Transverse colon (tissue), 4 donors: ENCODE measurements around the gene TMEM59L. TPM values are rescaled to one million over a fixed set of nuclear protein-coding genes. Genes with fewer than 3 reads are reported as not detected.

Source experiments
- DNase-seq: peaks from one replicate; pipeline ENCODE4 v3.0.0-alpha.2; 2019
- H3K27ac ChIP-seq, 4 donors: fragments of 200-600 bp; sonication (generic); 2 replicates each; pipeline ENCODE4 v1.5.1; 2016 to 2018; ENCODE audit warnings: inconsistent platforms in 4 of 4
- H3K27me3 ChIP-seq: fragments of 200-600 bp; sonication (generic); 2 replicates; pipeline ENCODE4 v1.5.1; 2017; ENCODE audit warnings: inconsistent platforms
- H3K36me3 ChIP-seq, 4 donors: fragments of 200-600 bp; sonication (generic); 2 replicates each; pipeline ENCODE4 v1.5.1; 2017 to 2019; ENCODE audit warnings: inconsistent platforms in 4 of 4
- H3K4me1 ChIP-seq, 4 donors: fragments of 200-600 bp; sonication (generic); 2 replicates each; pipeline ENCODE4 v1.5.1; 2017 to 2020; ENCODE audit warnings: inconsistent platforms in 4 of 4
- H3K4me3 ChIP-seq, 4 donors: fragments of 200-600 bp; sonication (generic); 1 replicate in 1 of 4; 2 replicates in 3 of 4; pipeline versions ENCODE4 v1.5.1 to v1.6.1; 2017 to 2019; ENCODE audit warnings: inconsistent platforms in 4 of 4
- H3K9me3 ChIP-seq, 2 donors: fragments of 200-600 bp; sonication (generic); 2 replicates each; pipeline ENCODE4 v1.5.1; 2017 to 2019; ENCODE audit warnings: inconsistent platforms in 2 of 2
- EP300 ChIP-seq: sonication (generic); formaldehyde crosslinking; IDR thresholded peaks from one replicate; pipeline ENCODE4 v1.6.1; 2017; ENCODE audit warnings: antibody characterized with exemption, low read depth
- POLR2A ChIP-seq: fragments of 450-650 bp; IDR thresholded peaks from one replicate; pipeline ENCODE4 v1.6.1; 2016; ENCODE audit warnings: antibody characterized with exemption, mild to moderate bottlenecking, moderate library complexity
- POLR2AphosphoS5 ChIP-seq, 3 donors: sonication (generic); formaldehyde crosslinking; IDR thresholded peaks; one replicate each; pipeline ENCODE4 v1.6.1; 2016; ENCODE audit warnings: antibody characterized with exemption in 3 of 3
- WGBS, 2 donors: methylation state at CpG; one replicate each; pipeline ENCODE4 v1.1.5; 2018; ENCODE audit warnings: low coverage in 1 of 2; 5-methylcytosine and 5-hydroxymethylcytosine counted together
- in situ Hi-C, 4 donors: fragments of 200-750 bp; cut with MboI; loops; one replicate each; pipeline versions ENCODE4 v1.15.0 to v1.15.1; 2017; ENCODE audit warnings: low sequenced_read_pairs in 3 of 4, low pct_ligation_motif_present in 1 of 4, low pct_unique_long_range_greater_than_20kb in 1 of 4
- intact Hi-C: fragments of 100-400 bp; cut with DNase I; formaldehyde crosslinking; loops from one replicate; pipeline ENCODE4 v1.15.1; 2023; ENCODE audit warnings: low total_unique reads
- total RNA-seq, 4 donors: library from RNA; depleted of rRNA; stranded (reverse); fragments of >200 nt; gene quantifications; one replicate each; pipeline ENCODE4 v1.1.0, GENCODE V29; 2016
- TF ChIP-seq, protein P1 (sequence below), 5 experiments: fragments of 200-600 bp in 3 of 5; fragments of 450-650 bp in 2 of 5; sonication (generic) in 3 of 5; IDR thresholded peaks; 1 replicate in 2 of 5; 2 replicates in 3 of 5; pipeline ENCODE4 v1.5.1; 2016 to 2017; ENCODE audit warnings: antibody characterized with exemption in 5 of 5, inconsistent platforms in 3 of 5, mild to moderate bottlenecking in 2 of 5, moderate library complexity in 1 of 5

The TMEM59L gene
- total RNA-seq, 4 donors from 2014 or later = 0.48 to 21.7 (median 8.6) TPM

DNA sequence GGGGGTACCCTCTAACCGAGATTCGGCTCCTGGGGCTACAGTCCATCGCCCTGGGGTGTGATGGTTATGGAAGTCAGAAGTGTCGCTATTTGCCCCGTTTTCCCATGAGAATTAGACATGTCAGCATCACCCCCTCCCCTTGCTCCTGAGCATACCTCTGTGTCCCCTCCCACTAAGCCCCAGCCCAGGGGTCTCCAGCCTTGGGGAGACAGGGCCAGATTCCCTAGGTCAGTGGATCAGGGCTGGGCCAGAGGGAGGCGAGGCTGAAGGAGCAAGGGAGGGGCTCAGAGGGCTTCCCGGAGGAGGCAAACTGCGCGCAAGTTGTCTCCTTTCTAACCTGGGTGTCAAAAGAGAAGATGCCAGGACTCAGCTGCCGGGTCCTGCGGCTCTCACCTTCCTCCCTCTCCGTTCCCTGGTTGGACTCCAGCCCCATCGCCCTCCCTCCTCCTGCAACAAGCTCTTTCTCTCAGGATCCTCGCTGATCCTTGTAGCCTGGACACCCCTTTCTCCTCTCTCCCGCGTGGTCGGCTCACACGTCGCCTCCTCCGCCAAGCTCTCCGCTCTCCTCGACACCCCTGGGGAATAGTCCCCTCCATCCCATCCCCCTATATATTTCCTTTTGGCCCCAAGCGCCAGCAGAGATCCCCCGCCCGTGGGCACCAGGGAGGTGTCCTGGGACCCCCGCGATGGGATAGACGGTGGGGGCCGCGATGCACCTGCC, 459 bp upstream of the TMEM59L start:
- Histone ChIP-seq H3K36me3 (no peaks in the 10 kb centered on the region), H3K4me1 (peaks cover 12 to 37% (median 32%) of the 10 kb centered on the region in 4 donors), H3K27ac (no peak overlapping the region), H3K9me3 (no peaks in the 10 kb centered on the region), H3K27me3 (peaks cover 98% of the 10 kb centered on the region), H3K4me3 (peak overlapping the region; percentile 8 to 55 (median 34))
- in situ Hi-C loops (loop anchor here in 1 of 4 donors (25.0 kb wide), 1 partner anchor 200 kb away; no protein-coding TSS in a partner anchor), intact Hi-C loops (no loop called here)
- DNase-seq = no peak
- WGBS, 2 donors = 0 to 3% methylated on average over 4 to 29 of the region's 30 CpGs
- TF ChIP-seq POLR2A = no peak

DNA sequence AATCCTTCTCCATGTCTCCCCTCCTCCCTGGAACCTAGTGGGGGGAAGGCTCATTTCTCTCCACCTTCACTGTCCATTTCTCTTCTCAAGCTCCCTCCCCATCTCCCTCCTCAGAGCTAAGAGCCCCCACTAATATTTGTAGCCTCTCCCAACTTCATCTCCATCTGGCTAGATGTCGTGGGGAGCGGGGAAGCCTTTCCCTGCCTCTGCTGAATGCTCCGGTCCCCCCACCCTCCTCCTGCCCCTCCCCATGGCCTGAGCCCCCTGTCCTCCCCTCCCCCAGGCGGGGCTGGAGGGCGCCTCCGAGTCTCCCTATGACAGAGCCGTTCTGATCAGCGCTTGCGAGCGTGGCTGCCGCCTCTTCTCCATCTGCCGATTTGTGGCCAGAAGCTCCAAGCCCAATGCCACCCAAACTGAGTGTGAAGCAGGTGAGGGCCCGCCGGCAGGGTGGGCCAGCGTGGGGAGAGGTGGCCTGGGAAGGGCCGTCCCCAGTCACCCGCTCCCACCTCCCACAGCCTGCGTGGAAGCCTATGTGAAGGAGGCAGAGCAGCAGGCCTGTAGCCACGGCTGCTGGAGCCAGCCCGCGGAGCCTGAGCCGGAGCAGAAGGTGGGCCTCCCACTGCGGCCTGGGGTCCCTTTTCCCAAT, 1.0 kb downstream of the TMEM59L start:
- Histone ChIP-seq H3K4me3 (no peak overlapping the region), H3K9me3 (no peaks in the 10 kb centered on the region), H3K27ac (no peak overlapping the region), H3K27me3 (peaks cover 95% of the 10 kb centered on the region), H3K4me1 (peaks cover 6 to 29% (median 26%) of the 10 kb centered on the region in 4 donors), H3K36me3 (no peaks in the 10 kb centered on the region)
- WGBS, 2 donors = 8 to 51% methylated on average over 2 to 20 of the region's 23 CpGs
- DNase-seq = no peak
- TF ChIP-seq EP300 (no peak), POLR2AphosphoS5 (IDR thresholded peaks at IDR 0.05) (no peak)
- TF ChIP-seq, protein P1, sequence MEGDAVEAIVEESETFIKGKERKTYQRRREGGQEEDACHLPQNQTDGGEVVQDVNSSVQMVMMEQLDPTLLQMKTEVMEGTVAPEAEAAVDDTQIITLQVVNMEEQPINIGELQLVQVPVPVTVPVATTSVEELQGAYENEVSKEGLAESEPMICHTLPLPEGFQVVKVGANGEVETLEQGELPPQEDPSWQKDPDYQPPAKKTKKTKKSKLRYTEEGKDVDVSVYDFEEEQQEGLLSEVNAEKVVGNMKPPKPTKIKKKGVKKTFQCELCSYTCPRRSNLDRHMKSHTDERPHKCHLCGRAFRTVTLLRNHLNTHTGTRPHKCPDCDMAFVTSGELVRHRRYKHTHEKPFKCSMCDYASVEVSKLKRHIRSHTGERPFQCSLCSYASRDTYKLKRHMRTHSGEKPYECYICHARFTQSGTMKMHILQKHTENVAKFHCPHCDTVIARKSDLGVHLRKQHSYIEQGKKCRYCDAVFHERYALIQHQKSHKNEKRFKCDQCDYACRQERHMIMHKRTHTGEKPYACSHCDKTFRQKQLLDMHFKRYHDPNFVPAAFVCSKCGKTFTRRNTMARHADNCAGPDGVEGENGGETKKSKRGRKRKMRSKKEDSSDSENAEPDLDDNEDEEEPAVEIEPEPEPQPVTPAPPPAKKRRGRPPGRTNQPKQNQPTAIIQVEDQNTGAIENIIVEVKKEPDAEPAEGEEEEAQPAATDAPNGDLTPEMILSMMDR (IDR thresholded peaks at IDR 0.05) = no peak
- in situ Hi-C loops = loop anchor here in 1 of 4 donors (25.0 kb wide), 1 partner anchor 199 kb away; no protein-coding TSS in a partner anchor
- intact Hi-C loops = no loop called here

DNA sequence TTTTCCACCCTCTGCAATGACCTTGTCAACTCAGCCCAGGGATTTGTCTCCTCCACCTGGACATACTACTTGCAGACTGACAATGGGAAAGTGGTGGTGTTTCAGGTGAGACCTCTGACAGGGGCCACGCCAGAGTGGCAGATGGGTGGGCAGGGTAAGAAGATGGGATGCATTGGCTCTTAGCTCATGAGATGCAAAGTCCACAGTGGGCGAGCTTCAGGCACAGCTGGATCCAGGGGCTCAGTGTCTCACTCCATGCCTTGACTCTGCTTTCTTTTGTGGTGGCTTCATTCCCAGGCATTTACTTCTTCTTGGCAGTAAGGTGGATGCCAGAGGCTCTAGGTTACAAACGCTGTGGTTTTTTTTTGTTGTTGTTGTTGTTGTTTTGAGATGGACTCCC, 3.4 kb downstream of the TMEM59L start:
- DNase-seq = no peak
- peaks cover 6 to 24% (median 21%) of the 10 kb centered on the region in 4 donors for H3K4me1 ChIP-seq
- intact Hi-C loops (no loop called here), in situ Hi-C loops (loop anchor here in 1 of 4 donors (25.0 kb wide), 1 partner anchor 196 kb away; no protein-coding TSS in a partner anchor)
- H3K27me3 ChIP-seq = peaks cover 72% of the 10 kb centered on the region
- H3K4me3 ChIP-seq = no peak overlapping the region
- TF ChIP-seq POLR2A (no peak), POLR2AphosphoS5 (IDR thresholded peaks at IDR 0.05) (no peak), EP300 (no peak)
- TF ChIP-seq, protein P1 (IDR thresholded peaks at IDR 0.05) = no peak
- 89 to 100% methylated on average over 2 to 3 of the region's 3 CpGs for WGBS, 2 donors
- no peaks in the 10 kb centered on the region for H3K36me3 ChIP-seq
- H3K9me3 ChIP-seq = no peaks in the 10 kb centered on the region
- no peak overlapping the region for H3K27ac ChIP-seq

DNA sequence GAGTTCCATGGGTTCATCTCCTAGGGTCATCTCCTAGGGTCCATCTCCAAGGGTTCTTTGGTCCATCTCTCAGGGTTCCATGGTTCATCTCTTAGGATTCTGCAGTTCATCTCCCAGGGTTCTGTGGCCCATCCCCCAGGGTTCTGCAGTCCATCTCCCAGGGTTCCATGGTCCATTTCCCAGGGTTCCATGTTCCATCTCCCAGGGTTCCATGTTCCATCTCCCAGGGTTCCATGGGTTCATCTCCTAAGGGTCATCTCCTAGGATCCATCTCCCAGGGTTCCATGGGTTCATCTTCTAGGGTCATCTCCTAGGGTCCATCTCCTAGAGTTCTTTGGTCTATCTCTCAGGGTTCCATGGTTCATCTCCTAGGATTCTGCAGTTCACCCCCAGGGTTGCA, 4.9 kb downstream of the TMEM59L start:
- DNase-seq = no peak
- Histone ChIP-seq H3K36me3 (no peaks in the 10 kb centered on the region), H3K9me3 (no peaks in the 10 kb centered on the region), H3K4me3 (no peak overlapping the region), H3K27ac (no peak overlapping the region), H3K27me3 (peaks cover 56% of the 10 kb centered on the region), H3K4me1 (peaks cover 0 to 9% (median 6%) of the 10 kb centered on the region in 4 donors)
- intact Hi-C loops = no loop called here
- in situ Hi-C loops = loop anchor here in 1 of 4 donors (25.0 kb wide), 1 partner anchor 195 kb away; no protein-coding TSS in a partner anchor
- no peak for TF ChIP-seq POLR2A
- no peak for TF ChIP-seq POLR2AphosphoS5 (IDR thresholded peaks at IDR 0.05)
- TF ChIP-seq, protein P1 (IDR thresholded peaks at IDR 0.05) = no peak
- no peak for TF ChIP-seq EP300
